Activated CD8-positive, alpha-beta memory T cell treated with anti-CD3 and anti-CD28 coated beads for 4 hours (primary cell): Measurements from ENCODE around the gene PELI2.

Experiments
- DNase-seq, 2 donors: peaks; one replicate each; pipeline ENCODE4 v3.0.0-alpha.2; 2020; ENCODE audit warnings: low read depth in 2 of 2

Gene PELI2

DNA sequence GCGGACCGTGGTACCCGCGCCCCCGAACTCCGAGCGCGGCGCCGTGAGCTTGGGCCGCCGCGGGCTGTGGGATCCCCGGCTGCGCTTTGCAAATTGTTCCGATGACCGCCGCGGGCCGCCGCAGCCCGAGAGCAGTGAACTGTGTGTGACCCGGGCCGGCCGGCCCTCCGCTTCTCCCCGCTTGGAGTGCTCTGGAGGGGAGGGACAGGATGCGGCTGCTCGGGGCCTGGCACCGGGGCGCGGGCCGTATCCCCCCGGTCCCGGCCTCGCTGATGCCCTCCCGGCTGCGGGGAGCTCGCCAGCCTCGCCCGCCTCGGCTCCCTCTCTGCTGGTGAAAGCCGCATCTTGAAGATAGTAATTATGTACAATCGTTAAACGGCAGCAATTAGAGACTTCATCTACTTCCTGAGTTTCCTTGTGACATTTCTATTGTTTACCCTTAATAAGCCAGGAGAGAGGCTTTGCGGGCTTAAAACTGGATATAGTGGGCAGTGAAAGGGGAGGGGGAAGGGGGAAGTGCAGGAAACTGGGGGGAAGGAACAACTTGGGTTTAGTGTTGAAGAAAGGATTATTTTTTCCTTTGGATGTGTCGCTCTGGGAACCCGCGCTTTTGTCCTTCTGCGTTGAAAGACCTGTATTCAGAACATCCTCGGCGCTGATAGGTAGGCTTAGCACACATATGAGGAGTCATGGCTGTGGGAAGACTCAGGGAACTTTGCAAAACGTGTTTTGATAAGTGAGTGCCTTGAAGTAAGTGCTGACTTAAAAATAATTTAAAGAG, 1.2 kb downstream of the PELI2 start:
- DNase-seq, result no peak

DNA sequence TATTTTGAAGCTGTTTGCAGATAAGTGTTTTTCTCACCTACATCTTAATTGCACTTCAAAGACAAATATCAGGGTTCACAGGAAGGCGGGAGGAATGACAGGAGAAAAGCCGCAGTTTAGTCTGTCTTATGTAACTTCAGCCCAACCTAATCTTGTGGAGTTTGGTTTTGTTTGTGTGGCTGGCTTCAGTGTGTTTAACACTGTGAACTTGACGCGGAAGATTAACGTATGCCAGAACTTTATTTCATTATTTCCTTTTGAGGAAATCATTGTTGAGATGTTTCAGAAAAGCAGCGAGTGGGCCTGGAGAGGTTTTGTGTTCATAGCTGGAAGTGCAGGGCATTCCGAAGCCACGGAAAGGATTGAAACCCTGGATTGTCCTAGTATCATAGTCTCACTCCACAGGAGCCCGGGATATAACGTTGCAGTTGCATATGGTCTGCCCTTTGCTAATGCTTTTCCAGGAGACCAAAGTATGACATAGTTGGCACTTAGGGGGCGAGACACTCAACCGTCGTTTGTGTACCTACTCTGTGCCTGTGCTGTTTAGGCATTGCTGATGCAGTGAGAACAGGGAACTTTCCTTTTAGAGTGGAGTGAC, 2.0 kb downstream of the PELI2 start:
- DNase-seq, result no peak

DNA sequence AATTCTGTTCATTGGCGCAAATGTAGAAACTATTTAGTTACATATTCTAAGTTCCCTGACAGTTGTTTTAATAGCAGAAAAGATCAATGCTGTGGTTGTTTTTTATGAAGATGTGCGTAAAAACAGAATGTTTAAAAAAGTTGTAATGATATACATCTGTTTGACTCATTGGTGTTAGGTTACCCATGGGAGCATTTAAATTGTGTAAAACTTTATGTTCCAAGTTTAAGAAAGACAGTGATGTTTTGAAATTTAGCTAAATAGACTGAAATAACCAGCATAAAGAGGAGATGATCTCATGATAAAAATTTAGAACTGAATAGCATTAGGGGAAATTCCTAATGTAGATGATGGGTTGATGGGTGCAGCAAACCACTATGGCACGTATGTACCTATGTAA, 3.6 kb downstream of the PELI2 start:
- DNase-seq, result no peak

DNA sequence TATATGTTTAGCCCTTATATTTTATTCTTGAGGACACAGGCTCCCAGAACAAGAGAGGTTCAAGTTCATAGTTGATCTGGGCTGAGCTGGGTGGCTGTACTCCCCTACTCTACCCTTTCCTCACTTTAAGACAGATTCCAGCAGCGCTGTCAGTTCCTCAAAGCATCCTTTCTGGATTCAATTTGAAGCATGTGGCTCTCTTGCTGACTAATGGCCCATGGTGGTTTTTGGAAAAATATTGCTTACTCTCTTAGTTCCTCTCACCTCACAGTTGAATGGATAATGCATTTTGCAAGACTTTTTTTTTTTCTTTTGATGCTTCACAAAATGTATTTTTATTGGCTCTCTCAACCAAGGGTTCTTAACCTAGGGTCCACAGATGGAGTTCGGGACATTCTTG, 4.1 kb downstream of the PELI2 start:
- no peak for DNase-seq

DNA sequence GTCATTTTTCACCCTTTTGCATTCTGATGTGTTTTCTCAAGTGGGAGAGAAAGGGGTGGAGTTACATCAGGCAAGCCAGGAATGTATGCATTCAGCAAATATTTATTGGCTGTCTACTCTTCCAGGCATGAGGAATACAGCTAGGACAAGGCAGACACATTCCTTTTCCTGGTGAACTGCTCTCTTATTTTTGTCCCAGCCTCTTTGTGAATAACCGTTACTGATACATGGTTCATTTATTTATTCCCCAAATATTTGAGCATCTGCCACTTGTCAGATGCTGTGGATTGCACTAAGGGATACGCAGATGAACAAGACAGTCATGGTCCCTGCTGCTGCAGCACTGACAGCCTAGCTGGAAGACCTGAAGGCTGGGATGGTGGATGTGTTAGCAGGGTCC, 6.1 kb downstream of the PELI2 start:
- DNase-seq, result no peak

DNA sequence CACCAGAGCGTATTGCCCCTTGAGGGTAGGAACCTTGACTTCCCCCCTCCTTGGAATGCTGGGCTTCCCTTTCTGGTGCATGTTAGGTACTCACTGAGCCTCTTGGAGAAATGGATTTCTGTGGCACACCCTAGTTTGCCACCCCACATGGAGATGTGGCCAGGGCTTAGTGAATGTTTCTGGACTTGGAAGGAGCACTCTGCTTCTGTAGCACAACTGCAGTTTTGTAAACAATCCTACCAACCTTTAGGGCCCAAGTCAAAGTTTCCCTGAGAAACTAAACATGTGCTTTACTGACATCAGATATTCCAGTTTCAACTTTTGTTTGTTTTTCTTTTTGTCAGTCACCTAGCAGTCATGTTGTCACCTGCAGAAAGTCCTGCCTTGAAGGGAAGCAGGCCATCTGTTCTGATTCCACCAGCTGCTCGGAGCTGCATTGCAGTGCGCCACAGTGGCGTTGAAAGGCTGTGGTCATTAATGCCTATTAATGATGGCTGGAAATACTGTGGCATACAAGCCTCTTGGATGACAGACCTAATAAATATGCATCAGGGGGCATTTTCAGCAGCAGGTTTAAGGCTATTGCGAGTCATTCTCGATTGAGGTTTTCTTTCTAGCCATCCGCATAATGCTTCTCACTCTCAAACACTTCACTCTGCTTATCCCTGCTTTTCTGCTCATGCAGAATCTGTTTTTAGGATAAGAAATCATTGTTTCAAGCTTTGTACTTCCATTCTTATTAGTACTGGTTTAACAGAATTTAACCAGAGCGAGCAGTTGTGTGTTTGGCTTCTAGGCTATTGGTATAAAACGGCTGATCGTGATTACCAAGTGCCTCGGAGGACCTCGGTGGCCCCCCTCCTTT, 7.8 kb downstream of the PELI2 start:
- no peak for DNase-seq

DNA sequence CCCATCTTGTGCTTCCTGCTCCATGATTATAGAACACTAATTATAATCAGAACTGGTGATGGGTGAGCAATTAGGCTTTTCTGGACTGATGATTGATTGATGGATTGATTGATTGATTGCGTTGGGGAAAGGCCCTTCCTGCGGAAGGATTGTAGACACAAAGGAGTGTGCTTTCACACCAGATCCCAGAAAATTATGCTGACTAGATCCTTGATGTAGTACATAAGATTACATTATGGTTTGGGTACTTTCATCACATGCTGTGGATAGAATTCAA, 8.4 kb downstream of the PELI2 start:
- no peak for DNase-seq

DNA sequence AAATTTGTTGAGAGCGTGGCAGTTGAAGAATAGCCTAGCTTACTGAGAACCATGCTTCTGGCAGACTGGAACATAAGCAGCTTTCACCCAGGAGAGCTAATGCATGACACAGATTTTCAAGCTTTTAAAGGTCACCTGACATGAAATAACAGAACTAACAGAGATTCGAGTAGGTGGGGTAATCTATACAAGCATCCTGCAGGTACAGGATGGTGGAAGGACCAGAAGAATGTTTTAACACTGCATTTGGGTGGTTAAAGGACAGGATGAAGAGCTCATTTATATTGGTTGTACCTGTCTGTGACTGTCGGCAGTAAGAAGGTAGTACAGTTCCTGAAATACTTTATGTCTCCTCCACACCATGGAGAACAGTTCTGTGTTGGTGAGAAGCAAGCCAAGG, 8.9 kb downstream of the PELI2 start:
- no peak for DNase-seq

DNA sequence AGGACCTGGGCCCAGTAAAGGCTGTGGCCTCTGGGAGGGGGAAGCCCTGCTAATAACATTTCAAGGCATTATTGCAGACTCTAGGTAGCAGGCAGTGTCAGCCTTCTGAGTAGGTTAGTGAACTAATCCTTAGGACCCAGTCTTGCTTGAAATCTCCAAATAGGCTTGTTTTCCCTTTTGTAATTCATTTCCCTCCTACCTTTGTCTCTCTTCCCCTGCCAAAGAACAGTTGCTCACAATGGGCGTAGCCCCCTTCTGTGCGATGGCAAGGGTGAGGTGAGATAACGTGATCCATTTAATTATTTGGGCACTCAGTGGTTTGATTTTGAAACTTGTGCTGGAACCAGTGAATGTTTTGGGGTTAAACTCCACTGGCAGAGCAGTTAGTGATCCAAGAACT, 10.9 kb downstream of the PELI2 start:
- no peak for DNase-seq

DNA sequence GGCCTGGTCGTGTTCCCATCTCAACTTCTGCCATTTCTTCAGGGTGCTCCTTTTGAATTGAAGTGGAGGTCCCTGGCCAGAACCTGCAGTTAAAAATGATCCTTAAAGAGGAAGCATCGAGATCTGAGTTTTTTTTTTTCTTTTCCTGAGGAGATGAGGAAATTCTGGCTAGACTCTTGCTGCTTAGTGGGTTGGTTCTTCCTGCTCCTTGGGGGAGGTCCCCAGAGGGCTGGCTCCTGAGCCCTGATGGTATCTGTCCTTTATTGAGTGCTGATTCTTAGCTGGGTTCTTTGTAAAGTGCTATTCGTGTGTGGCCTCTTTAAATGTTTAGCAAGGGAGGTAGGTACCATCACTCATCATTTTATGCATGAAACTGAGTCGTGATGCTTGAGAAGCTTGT, 11.7 kb downstream of the PELI2 start:
- DNase-seq, result no peak

DNA sequence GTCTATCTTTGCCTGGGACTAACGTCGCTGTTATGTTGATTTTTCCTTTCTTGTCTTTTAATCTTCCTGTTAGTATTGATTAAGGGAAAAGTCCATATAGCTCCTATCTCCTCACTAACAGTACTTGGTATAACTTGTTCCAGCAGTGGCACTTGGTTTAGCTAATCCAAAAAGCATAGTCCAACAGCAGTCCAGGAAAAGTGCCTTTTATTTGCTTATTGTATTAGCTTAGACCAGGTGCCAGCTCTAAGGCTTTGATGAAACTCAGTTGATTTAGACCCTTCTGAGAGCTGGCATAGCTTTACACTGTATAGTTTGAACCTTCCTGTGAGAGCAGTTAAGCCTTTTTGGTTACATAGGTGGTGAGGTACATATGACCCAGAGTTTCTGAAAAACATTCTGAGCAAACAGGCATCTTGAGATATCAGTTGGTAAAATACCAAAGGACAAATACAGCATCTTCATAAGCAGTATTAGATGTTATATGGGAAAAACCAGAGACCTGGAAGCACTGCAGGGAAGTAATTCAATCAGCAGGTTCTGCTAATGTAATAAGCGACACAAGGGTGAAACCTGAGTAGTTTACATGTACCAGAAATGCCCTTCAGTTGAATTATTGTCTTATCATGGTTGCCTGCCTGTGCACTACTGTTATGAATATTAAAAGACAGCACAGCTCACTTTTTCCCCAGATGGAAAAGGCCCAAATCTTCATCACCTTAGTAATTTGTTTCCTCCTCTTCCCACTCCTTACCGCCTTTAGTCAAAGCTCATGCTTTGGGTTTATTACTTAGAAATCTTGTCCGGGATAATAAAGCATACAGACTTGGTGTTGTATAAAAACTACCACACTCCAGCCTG, 13.0 kb downstream of the PELI2 start:
- no peak for DNase-seq

DNA sequence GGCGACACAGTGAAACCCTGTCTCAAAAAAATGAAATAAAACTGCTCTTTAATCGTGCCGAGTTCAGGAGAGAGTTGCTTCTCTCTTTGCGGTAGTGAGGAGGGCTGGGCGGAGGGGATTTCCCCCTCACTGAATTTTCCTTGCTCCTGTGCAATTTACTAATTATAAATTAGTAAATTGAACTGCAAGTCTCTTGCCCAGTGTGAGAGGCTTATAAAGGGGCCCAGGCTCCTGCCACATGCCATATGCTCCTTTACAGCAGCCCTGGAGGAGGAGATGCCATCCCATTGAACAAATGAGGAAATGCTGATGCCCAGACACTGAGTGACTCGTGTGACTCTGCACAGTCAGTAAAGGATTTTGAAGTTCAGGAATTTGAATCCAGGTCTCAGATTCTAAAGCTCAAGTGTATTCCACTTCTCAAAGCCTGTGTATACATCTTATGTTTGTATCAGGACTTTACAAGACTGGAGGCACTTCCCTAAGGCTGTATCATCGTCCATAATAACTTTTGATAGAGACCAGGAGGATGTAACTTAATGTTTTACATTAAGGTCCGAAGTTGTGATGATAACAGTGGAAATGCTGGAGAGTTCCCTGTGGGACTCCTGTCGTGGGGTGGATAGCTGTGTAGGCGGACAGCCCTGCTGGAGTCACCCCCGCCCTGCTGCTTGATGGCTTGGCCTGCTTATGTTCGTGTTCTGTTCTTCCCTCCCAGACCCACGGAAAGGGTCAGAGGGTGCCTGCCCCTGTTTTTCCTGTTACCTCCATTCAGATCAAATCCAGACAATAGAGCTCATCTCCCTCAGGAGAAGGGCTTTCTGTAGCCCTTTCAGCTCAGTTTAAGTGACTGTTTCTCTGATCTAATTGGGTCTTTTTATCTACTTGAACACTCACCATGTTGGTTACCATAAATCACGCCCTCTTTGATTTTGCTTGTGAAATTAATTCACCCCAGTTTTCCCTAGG, 13.9 kb downstream of the PELI2 start:
- no peak for DNase-seq

DNA sequence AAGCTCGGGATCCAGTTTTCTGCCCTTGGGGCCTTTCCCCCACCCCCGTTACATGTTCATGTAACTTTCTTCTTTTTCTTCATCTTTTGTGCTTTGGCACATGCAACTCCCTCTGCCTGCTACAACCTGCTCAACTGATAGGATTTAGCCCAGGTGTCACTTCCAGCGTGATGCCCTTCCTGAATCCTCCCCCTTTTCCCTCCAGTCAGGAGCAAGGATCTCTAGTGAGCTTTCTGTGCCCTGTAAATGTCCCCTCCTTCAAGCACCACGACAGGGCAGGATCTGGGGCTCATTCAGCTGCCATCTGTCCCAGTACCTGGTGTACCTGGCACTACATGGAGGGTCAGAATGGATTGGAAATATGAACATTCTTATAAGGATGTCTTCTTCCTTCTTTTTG, 15.3 kb downstream of the PELI2 start:
- no peak for DNase-seq

DNA sequence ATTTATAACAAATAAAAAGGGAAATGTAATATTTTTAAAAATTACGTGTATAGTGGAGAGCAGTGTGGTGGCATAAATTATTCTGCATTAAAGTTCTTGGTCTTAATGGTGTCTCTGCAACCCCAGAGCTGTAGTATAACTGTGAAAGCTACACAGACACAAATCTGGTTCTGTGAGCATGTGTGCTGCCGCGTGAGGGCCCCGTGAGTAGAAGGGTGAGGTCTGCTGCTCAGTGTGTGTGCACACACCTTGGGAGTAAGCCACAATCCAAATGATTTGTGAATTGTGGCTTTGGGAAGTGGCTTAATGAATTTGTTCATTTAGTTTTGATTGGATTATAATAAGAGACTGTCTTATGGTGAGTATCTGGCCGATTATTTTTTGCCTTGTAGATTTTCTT, 16.8 kb downstream of the PELI2 start:
- DNase-seq, result no peak

DNA sequence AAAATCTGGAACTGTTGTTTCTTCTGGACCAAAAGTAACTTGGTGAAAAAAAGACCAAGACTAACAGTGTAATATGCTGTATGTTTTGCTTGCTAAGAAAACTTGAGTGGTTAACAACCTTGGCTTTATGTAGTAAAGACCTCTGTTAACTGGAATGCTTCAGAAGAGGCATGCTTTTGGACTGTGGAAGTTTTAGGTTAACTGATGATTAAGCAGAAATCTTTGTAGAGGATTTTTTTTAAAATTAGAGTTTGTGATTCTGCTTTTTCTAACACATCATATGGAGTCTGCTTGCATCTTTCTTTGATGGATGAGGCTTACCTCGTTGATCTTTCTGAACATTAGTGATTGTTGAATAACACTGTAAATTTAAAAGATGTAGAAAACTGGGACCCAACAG, 17.5 kb downstream of the PELI2 start:
- DNase-seq, result no peak

DNA sequence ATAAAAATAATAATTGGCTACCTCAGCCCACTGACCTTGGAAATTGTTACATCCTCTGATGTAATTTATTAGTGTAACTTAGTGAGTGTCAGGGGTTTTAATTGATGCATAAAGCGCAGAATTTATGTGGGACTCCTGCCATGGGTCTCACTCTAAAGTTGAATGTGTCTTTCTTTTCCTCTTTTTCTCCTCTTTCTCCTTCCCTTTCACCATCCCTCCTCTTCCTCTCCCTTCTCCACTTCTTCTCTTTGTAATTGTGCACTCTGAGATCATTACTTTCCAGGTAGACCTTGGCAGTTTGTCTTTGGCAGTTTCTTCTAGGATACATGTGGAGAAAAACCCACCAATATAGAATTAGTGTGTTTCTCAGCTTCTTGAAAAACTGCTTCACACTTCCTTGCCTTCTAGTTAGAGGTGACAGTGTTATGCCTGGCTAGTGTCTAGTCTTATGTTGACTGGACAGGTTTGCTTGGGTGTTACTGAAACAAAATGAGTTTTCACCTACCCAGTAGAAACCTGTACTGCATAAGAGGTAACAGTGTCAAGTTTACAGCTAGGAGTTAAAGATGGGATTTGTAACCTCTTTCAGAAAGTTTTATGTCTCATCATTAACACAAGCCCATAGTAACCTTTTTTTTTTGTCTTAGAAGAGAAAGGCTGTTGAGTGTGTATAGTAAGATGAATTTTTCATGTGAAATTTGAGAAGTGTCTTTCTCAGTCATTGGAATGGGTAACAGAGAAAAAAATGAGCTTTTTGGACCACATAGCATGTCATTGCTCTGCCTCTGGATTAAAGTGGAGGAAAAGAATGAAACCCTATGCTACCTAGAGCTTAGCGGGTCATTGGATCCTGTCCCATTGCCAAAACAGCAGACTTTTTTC, 18.6 kb downstream of the PELI2 start:
- no peak for DNase-seq

DNA sequence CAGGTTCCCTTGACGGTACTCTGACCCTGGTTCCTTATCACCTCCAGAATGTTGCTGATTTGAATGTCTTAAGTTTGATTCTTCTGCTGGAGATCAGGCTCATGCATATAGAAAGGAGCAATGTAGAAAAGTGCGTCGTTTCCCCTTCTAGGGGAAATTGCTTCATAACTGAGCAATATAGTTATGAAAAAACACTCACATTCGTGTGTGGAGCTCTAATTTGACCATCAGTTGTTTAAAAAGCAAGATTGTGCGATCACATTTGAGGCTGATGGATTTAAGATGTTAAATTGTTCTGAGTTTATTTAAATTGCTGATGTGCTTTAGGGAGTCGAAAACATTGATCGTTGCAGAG, 19.2 kb downstream of the PELI2 start:
- no peak for DNase-seq

DNA sequence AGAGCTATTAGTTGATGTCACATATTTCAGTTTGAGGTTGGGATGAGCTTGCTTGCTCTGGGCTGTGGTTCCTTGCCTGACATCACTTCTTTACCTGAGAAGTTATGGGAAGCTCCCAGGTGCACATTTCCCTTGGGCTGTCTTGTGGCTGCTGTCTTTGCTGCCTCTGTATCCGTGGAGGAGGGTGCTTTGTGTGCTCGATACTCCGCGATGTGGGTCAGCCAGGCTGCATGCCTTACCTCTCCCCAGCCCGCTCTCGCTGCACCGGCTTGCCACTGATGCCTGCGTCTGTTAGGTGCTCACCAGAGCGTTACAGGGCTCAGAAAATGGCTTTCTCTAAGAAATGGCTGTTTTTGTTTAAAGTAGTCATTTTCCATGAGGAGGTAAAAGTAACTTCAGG, 19.6 kb downstream of the PELI2 start:
- DNase-seq, result no peak

DNA sequence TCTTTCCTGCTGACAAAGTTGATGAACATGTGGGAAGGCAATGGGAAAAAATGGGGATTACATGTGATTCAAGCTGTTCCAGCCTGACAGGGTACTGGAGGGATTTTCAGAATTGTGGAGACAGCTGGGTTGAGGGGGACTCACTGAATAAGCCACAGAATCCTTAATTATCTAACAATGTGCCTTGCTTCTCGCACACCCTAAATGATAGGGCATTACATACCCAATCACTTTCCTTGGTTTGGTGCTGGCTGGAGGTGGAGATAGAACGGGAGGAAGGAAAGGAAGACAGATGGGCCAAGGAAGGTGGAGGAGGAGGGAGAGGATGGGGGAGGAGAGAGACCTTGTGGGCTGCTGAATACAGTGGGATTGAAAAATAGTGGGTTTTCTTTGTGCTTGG, 20.7 kb downstream of the PELI2 start:
- DNase-seq, result no peak

DNA sequence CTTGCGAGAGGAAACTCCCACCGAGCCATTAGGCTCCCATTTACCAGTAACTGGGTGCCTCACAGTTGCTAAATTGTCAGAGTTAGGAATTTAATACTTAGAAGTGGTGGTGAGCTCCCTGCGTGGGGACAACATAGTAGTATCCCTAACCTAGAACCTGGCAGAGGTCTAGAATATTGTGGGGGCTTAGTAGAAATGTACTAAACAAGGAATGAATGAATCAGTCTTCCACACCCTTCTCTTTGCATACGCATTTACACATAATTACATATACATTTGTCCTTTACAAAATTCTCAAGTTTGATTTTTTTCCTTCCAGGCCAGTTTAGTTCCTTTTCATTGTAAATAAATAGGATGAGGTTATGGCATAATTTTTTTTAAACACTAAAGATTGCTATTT, 24.1 kb downstream of the PELI2 start:
- DNase-seq, result no peak
